ENCODE data around the gene STK26. TPM values are rescaled to one million over a fixed set of nuclear protein-coding genes. Genes with fewer than 3 reads are reported as not detected.

The STK26 gene
- total RNA-seq, 2 donors from 2014 or later: 7.7 to 11.1 TPM

- Histone ChIP-seq H3K9me3 (no peaks in the 10 kb centered on the region), H3K4me1 (ENCODE audit: control insufficient read depth in 1 of 2, low read depth in 2 of 2) (no peaks in the 10 kb centered on the region), H3K36me3 (no peaks in the 10 kb centered on the region), H3K4me3 (peak overlapping the region; percentile 81), H3K27ac (peak overlapping the region in 1 of 2 donors; percentile 35), H3K27me3 (replicated peaks; ENCODE audit: insufficient read depth) (no peaks in the 10 kb centered on the region)
- no peak for DNase-seq (ENCODE audit: low spot score)
- TF ChIP-seq, protein P1, sequence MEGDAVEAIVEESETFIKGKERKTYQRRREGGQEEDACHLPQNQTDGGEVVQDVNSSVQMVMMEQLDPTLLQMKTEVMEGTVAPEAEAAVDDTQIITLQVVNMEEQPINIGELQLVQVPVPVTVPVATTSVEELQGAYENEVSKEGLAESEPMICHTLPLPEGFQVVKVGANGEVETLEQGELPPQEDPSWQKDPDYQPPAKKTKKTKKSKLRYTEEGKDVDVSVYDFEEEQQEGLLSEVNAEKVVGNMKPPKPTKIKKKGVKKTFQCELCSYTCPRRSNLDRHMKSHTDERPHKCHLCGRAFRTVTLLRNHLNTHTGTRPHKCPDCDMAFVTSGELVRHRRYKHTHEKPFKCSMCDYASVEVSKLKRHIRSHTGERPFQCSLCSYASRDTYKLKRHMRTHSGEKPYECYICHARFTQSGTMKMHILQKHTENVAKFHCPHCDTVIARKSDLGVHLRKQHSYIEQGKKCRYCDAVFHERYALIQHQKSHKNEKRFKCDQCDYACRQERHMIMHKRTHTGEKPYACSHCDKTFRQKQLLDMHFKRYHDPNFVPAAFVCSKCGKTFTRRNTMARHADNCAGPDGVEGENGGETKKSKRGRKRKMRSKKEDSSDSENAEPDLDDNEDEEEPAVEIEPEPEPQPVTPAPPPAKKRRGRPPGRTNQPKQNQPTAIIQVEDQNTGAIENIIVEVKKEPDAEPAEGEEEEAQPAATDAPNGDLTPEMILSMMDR (IDR thresholded peaks at IDR 0.05): no peak
- no peak for ATAC-seq (ENCODE audit: insufficient number of reproducible peaks, low FRiP score, low read depth)
Measured at GRCh38 chrX:132023896-132024386, 839 bp downstream of the STK26 start.

- TF ChIP-seq, protein P1 (IDR thresholded peaks at IDR 0.05): no peak
Measured at GRCh38 chrX:132025041-132025440, 1.9 kb downstream of the STK26 start.

GRCh38 chrX:132030264-132030663 is 7.2 kb downstream of the STK26 start:
- DNase-seq (ENCODE audit: low spot score) (no peak), ATAC-seq (ENCODE audit: insufficient number of reproducible peaks, low FRiP score, low read depth) (no peak)
- Histone ChIP-seq H3K9me3 (no peaks in the 10 kb centered on the region), H3K4me1 (ENCODE audit: control insufficient read depth in 1 of 2, low read depth in 2 of 2) (no peaks in the 10 kb centered on the region), H3K4me3 (no peak overlapping the region), H3K27ac (no peak overlapping the region), H3K27me3 (replicated peaks; ENCODE audit: insufficient read depth) (no peaks in the 10 kb centered on the region), H3K36me3 (no peaks in the 10 kb centered on the region)
- TF ChIP-seq, protein P1 (IDR thresholded peaks at IDR 0.05): no peak

More at GRCh38 chrX:132025041-132025440, 1.9 kb downstream of the STK26 start:
- Histone ChIP-seq H3K27ac (no peak overlapping the region), H3K4me3 (no peak overlapping the region), H3K36me3 (no peaks in the 10 kb centered on the region), H3K9me3 (no peaks in the 10 kb centered on the region), H3K4me1 (ENCODE audit: control insufficient read depth in 1 of 2, low read depth in 2 of 2) (no peaks in the 10 kb centered on the region), H3K27me3 (replicated peaks; ENCODE audit: insufficient read depth) (no peaks in the 10 kb centered on the region)
- DNase-seq (ENCODE audit: low spot score): no peak
- ATAC-seq (ENCODE audit: insufficient number of reproducible peaks, low FRiP score, low read depth): no peak

DNA sequence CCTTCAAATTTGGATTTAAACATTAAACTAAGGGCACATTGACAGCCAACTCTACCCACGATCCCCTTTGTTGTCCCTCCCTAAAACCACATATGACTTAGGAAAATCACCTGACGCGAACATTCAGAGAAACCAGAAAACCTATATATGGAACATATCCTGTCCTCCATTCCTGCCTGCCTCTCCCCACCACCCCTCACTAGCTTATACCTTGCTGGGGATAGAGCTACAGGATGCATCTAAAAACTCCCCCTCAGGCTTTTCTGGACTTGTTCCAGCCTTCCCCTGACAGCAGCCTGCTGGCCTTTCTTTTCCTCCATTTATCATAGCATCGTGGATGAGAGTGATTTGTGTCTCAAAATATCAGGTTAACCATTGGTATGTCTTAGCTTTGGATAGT is 8.8 kb downstream of the STK26 start:
- H3K27me3 ChIP-seq (replicated peaks; ENCODE audit: insufficient read depth): no peaks in the 10 kb centered on the region
- no peak for ATAC-seq (ENCODE audit: insufficient number of reproducible peaks, low FRiP score, low read depth)
- DNase-seq (ENCODE audit: low spot score): no peak

GRCh38 chrX:132033166-132033565 is 10.1 kb downstream of the STK26 start:
- H3K9me3 ChIP-seq: no peaks in the 10 kb centered on the region
- TF ChIP-seq, protein P1 (IDR thresholded peaks at IDR 0.05): no peak
- DNase-seq (ENCODE audit: low spot score): no peak
- no peak overlapping the region for H3K27ac ChIP-seq
- no peaks in the 10 kb centered on the region for H3K4me1 ChIP-seq (ENCODE audit: control insufficient read depth in 1 of 2, low read depth in 2 of 2)
- H3K36me3 ChIP-seq: no peaks in the 10 kb centered on the region
- H3K4me3 ChIP-seq: no peak overlapping the region
- ATAC-seq (ENCODE audit: insufficient number of reproducible peaks, low FRiP score, low read depth): no peak
- H3K27me3 ChIP-seq (replicated peaks; ENCODE audit: insufficient read depth): no peaks in the 10 kb centered on the region

More for the DNA sequence above, 8.8 kb downstream of the STK26 start:
- TF ChIP-seq, protein P1 (IDR thresholded peaks at IDR 0.05): no peak
- H3K9me3 ChIP-seq: no peaks in the 10 kb centered on the region
- no peak overlapping the region for H3K27ac ChIP-seq
- H3K4me3 ChIP-seq: no peak overlapping the region
- H3K4me1 ChIP-seq (ENCODE audit: control insufficient read depth in 1 of 2, low read depth in 2 of 2): no peaks in the 10 kb centered on the region
- no peaks in the 10 kb centered on the region for H3K36me3 ChIP-seq

Data from thoracic aorta (tissue), 2 donors.